Loucy (cell line): ENCODE measurements around the gene CPPED1.

Experiments
- H2AFZ ChIP-seq: fragments of 200-600 bp; sonication (generic); 2 replicates; pipeline ENCODE4 v1.6.0; 2016; ENCODE audit warnings: antibody characterized with exemption, mild to moderate bottlenecking, low read length, moderate library complexity
- H3F3A ChIP-seq: fragments of 200-600 bp; 2 replicates; pipeline ENCODE4 v1.6.0; 2016; ENCODE audit warnings: antibody characterized with exemption, low read depth, mild to moderate bottlenecking
- H3K27me3 ChIP-seq: fragments of 200-600 bp; sonication (generic); 2 replicates; pipeline ENCODE4 v1.6.1; 2014; ENCODE audit warnings: low read length, mild to moderate bottlenecking; ENCODE audit not compliant: insufficient read depth, poor library complexity, severe bottlenecking
- H3K36me3 ChIP-seq: fragments of 200-600 bp; sonication (generic); 2 replicates; pipeline ENCODE4 v1.6.1; 2016; ENCODE audit warnings: low read length; ENCODE audit not compliant: insufficient read depth
- H3K4me1 ChIP-seq: fragments of 200-600 bp; sonication (generic); 2 replicates; pipeline ENCODE4 v1.5.1; 2014; ENCODE audit warnings: low read length, mild to moderate bottlenecking; ENCODE audit not compliant: insufficient read depth, poor library complexity, severe bottlenecking
- H3K4me2 ChIP-seq: fragments of 200-600 bp; sonication (generic); 2 replicates; pipeline ENCODE4 v1.6.0; 2014; ENCODE audit warnings: antibody characterized with exemption, low read length, low read depth, mild to moderate bottlenecking; ENCODE audit not compliant: poor library complexity, severe bottlenecking
- H3K4me3 ChIP-seq: fragments of 200-600 bp; sonication (generic); 2 replicates; pipeline ENCODE4 v1.5.1; 2014; ENCODE audit warnings: low read length, mild to moderate bottlenecking, mixed read lengths; ENCODE audit not compliant: poor library complexity, severe bottlenecking
- H3K79me2 ChIP-seq: fragments of 200-600 bp; sonication (generic); 2 replicates; pipeline ENCODE4 v1.6.1; 2014; ENCODE audit warnings: low read length; ENCODE audit not compliant: insufficient read depth
- H3K9ac ChIP-seq: fragments of 200-600 bp; sonication (generic); 2 replicates; pipeline ENCODE4 v1.6.0; 2014; ENCODE audit warnings: mild to moderate bottlenecking, low read depth, low read length, moderate library complexity; ENCODE audit not compliant: poor library complexity, severe bottlenecking
- H3K9me2 ChIP-seq: fragments of 200-600 bp; sonication (generic); replicated peaks from 2 replicates; pipeline ENCODE4 v1.6.1; 2016; ENCODE audit warnings: low read depth, low read length, mixed read lengths
- H3K9me3 ChIP-seq: fragments of 200-600 bp; sonication (generic); 2 replicates; pipeline ENCODE4 v1.6.1; 2014; ENCODE audit warnings: mild to moderate bottlenecking, antibody characterized with exemption, low read length, low read depth; ENCODE audit not compliant: insufficient read depth
- H4K20me1 ChIP-seq: fragments of 200-600 bp; sonication (generic); 2 replicates; pipeline ENCODE4 v1.6.0; 2014; ENCODE audit warnings: antibody characterized with exemption, low read length, mild to moderate bottlenecking; ENCODE audit not compliant: insufficient read depth, poor library complexity, severe bottlenecking
- EZH2phosphoT487 ChIP-seq: fragments of 200-600 bp; IDR thresholded peaks from 2 replicates; pipeline ENCODE4 v1.6.1; 2018; ENCODE audit warnings: antibody characterized with exemption, mild to moderate bottlenecking, moderate library complexity, borderline replicate concordance
- TF ChIP-seq, protein P1 (sequence below): fragments of 200-600 bp; sonication (generic); conservative IDR thresholded peaks from 2 replicates; pipeline ENCODE4 v1.5.1; 2014; ENCODE audit warnings: mild to moderate bottlenecking, antibody characterized with exemption, low read length

The CPPED1 gene

DNA sequence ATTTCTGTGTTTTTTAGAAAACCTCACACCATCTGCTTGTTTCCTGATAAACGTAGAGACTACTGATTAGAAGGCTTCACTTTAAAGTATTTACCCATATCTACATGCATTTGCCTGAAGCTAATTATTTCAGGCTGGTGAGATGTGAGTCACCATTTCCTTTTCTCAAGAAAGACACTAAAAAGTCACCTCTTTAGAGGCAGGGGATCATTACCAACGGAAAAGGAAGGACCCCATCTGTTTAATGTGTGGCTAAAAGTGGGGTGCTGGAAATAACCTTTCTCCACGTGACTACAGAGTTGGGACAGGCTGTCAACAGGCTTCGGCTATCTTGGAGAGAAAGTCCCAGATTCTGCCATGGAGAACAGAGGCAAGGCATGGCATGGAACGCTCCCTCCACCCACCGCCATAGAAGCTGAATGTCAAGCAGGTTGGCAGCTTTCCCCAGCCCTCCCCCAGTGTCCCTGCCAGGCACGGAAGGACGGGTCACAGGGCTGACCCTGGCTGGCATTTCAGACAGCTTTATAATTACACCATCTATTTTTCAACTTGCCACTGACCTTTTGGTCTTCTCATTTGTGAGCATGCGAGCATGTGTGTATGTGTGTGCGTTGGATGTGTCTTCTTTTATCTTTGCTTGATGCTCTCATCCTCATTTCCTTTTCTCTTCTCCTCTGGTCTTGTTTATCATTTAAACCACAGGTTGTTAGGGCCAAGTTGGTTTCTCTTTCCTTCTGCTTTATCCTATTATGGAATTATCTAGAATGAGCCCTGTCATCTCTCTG, 157.0 kb downstream of the CPPED1 start:
- Histone ChIP-seq H3K4me1 (peaks cover 11% of the 10 kb centered on the region), H3K9ac (no peak overlapping the region), H3F3A (no peaks in the 10 kb centered on the region), H3K4me3 (peak overlapping the region; percentile 52), H3K36me3 (no peaks in the 10 kb centered on the region), H3K79me2 (no peaks in the 10 kb centered on the region), H3K9me2 (no peaks in the 10 kb centered on the region), H3K27me3 (no peaks in the 10 kb centered on the region), H3K9me3 (no peaks in the 10 kb centered on the region), H2AFZ (peak overlapping the region; percentile 45; the same call in 1 of the 2 replicates), H4K20me1 (no peaks in the 10 kb centered on the region), H3K4me2 (peak overlapping the region; percentile 65)
- TF ChIP-seq, protein P1, sequence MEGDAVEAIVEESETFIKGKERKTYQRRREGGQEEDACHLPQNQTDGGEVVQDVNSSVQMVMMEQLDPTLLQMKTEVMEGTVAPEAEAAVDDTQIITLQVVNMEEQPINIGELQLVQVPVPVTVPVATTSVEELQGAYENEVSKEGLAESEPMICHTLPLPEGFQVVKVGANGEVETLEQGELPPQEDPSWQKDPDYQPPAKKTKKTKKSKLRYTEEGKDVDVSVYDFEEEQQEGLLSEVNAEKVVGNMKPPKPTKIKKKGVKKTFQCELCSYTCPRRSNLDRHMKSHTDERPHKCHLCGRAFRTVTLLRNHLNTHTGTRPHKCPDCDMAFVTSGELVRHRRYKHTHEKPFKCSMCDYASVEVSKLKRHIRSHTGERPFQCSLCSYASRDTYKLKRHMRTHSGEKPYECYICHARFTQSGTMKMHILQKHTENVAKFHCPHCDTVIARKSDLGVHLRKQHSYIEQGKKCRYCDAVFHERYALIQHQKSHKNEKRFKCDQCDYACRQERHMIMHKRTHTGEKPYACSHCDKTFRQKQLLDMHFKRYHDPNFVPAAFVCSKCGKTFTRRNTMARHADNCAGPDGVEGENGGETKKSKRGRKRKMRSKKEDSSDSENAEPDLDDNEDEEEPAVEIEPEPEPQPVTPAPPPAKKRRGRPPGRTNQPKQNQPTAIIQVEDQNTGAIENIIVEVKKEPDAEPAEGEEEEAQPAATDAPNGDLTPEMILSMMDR = no peak
- no peak for TF ChIP-seq EZH2phosphoT487

DNA sequence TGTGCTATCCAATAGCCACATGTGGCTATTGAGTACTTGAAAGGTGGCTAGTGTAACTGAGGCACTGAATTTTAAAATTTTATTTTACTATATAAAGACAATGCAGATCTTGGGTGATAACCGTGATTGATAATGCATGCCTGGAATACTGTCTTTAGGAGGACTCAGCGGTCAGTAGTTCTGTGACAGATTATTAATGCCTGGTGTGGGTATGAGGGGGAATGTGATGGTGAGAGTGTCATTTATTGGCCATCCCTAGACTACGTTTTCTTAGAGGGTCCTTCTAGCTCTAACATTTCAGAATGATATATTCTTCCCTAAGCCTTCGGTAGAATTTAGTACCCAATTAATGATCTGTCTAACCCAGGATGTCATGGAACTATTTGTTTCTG, 157.6 kb downstream of the CPPED1 start:
- H3K36me3 ChIP-seq = no peaks in the 10 kb centered on the region
- TF ChIP-seq EZH2phosphoT487 = no peak
- TF ChIP-seq, protein P1 = no peak

DNA sequence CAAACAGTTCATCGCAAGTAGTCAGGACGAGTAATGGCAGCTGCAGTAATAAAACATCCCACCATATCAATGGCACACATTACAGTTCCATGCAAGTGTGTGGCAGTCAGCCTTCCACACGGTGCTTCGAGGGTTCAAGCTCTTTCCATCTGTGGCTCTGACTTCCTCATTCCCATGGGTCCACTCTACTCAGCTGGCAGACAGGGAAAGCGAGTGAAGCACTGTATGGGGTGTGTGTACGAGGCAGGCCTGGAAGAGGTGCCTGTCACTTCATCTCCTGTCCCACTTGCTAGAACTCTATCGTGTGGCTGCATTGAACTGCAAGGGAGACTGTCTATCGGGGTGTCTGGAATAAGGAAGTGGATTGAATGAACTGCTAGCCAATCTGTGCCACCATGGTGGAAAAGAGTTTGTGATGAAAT, 160.6 kb downstream of the CPPED1 start:
- peaks cover 11% of the 10 kb centered on the region for H3K4me1 ChIP-seq
- TF ChIP-seq EZH2phosphoT487 = no peak
- TF ChIP-seq, protein P1 = no peak
- H3K27me3 ChIP-seq = no peaks in the 10 kb centered on the region
- H3K9ac ChIP-seq = no peak overlapping the region
- H4K20me1 ChIP-seq = no peaks in the 10 kb centered on the region
- H3F3A ChIP-seq = no peaks in the 10 kb centered on the region
- H3K79me2 ChIP-seq = no peaks in the 10 kb centered on the region
- no peaks in the 10 kb centered on the region for H3K9me3 ChIP-seq
- H3K4me3 ChIP-seq = no peak overlapping the region
- H2AFZ ChIP-seq = no peak overlapping the region
- no peaks in the 10 kb centered on the region for H3K36me3 ChIP-seq
- H3K9me2 ChIP-seq = no peaks in the 10 kb centered on the region
- H3K4me2 ChIP-seq = no peak overlapping the region

More for the DNA sequence above, 157.6 kb downstream of the CPPED1 start:
- Histone ChIP-seq H3K4me2 (peak overlapping the region; percentile 65), H3K9ac (no peak overlapping the region), H2AFZ (peak overlapping the region; percentile 45; the same call in 1 of the 2 replicates), H3F3A (no peaks in the 10 kb centered on the region), H3K4me3 (peak overlapping the region; percentile 52), H3K27me3 (no peaks in the 10 kb centered on the region), H3K9me2 (no peaks in the 10 kb centered on the region), H3K79me2 (no peaks in the 10 kb centered on the region), H4K20me1 (no peaks in the 10 kb centered on the region), H3K4me1 (peaks cover 11% of the 10 kb centered on the region), H3K9me3 (no peaks in the 10 kb centered on the region)
